Measurements from ENCODE around the gene MORN1.

The MORN1 gene

GRCh38 chr1:2351723-2352122, 39.6 kb downstream of the MORN1 start:
- H3K27ac ChIP-seq (ENCODE audit: low read depth, low read length): no peak overlapping the region
- H3K4me2 ChIP-seq (ENCODE audit: low read depth, low read length, poor library complexity, severe bottlenecking): no peak overlapping the region
- H3K27me3 ChIP-seq (ENCODE audit: low read length): no peaks in the 10 kb centered on the region
- no peak overlapping the region for H3K4me3 ChIP-seq (ENCODE audit: insufficient read depth, low read length, poor library complexity, severe bottlenecking)
- no peaks in the 10 kb centered on the region for H3F3A ChIP-seq (ENCODE audit: insufficient read depth)
- no peak for TF ChIP-seq EZH2phosphoT487 (conservative IDR thresholded peaks at IDR 0.05; ENCODE audit: low read length)
- H3K9me3 ChIP-seq (ENCODE audit: insufficient read depth, low read length): no peaks in the 10 kb centered on the region
- no peak overlapping the region for H2AFZ ChIP-seq (ENCODE audit: low read depth, low read length, severe bottlenecking)
- H3K36me3 ChIP-seq (ENCODE audit: low read length): no peaks in the 10 kb centered on the region
- H4K20me1 ChIP-seq (ENCODE audit: low read depth, low read length): no peaks in the 10 kb centered on the region
- H3K79me2 ChIP-seq (ENCODE audit: insufficient read depth, low read length): no peaks in the 10 kb centered on the region
- H3K9ac ChIP-seq (ENCODE audit: low read length): no peak overlapping the region
- H3K9me2 ChIP-seq (replicated peaks; ENCODE audit: insufficient read depth, low read length): no peaks in the 10 kb centered on the region

DNA sequence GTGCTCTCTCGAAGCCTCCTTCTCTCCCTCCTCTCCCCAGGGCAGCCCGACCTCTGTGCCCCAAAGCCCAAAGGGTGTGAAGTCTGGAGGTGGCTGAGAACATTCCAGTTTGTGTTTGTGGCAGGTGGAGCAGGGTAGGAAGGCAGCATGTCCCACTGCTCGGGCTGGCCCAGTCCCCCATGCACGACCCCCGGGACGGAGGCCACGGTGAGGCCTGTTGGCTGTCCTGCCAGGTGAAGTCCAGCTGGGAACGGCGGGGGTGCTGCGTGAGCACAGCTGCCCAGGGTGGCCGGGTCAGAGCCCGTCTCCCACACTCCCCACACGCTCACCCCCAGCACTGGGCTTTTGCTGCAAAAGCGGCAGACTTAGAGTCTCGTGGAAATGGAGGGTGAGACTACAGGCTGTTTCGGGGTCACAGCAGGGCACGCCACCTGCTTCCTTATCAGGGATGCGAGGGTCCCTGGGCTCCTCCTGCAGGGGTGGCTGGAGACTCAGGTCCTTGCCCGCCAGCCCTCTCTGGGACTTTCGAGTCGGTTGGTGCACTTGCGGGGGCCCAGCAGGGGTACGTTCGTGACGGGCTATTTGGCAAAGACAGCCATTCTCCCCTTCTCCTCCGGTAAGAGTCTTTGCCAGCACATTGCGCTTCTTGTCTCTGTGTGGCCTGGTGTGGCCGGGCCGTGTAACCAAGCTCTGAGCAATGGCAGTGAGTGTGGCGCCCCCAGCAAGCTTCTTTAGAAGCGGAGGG, 40.3 kb downstream of the MORN1 start:
- H4K20me1 ChIP-seq (ENCODE audit: low read depth, low read length): no peaks in the 10 kb centered on the region
- no peak overlapping the region for H3K9ac ChIP-seq (ENCODE audit: low read length)
- H3K36me3 ChIP-seq (ENCODE audit: low read length): no peaks in the 10 kb centered on the region
- H3F3A ChIP-seq (ENCODE audit: insufficient read depth): no peaks in the 10 kb centered on the region
- H3K9me2 ChIP-seq (replicated peaks; ENCODE audit: insufficient read depth, low read length): no peaks in the 10 kb centered on the region
- no peaks in the 10 kb centered on the region for H3K9me3 ChIP-seq (ENCODE audit: insufficient read depth, low read length)
- no peak overlapping the region for H3K4me2 ChIP-seq (ENCODE audit: low read depth, low read length, poor library complexity, severe bottlenecking)
- no peaks in the 10 kb centered on the region for H3K79me2 ChIP-seq (ENCODE audit: insufficient read depth, low read length)
- no peak overlapping the region for H3K4me3 ChIP-seq (ENCODE audit: insufficient read depth, low read length, poor library complexity, severe bottlenecking)
- no peak overlapping the region for H3K27ac ChIP-seq (ENCODE audit: low read depth, low read length)
- H3K27me3 ChIP-seq (ENCODE audit: low read length): no peaks in the 10 kb centered on the region
- no peak for TF ChIP-seq CTCF (IDR thresholded peaks at IDR 0.05; ENCODE audit: insufficient read depth, low read length, poor library complexity, severe bottlenecking)
- H2AFZ ChIP-seq (ENCODE audit: low read depth, low read length, severe bottlenecking): no peak overlapping the region

DNA sequence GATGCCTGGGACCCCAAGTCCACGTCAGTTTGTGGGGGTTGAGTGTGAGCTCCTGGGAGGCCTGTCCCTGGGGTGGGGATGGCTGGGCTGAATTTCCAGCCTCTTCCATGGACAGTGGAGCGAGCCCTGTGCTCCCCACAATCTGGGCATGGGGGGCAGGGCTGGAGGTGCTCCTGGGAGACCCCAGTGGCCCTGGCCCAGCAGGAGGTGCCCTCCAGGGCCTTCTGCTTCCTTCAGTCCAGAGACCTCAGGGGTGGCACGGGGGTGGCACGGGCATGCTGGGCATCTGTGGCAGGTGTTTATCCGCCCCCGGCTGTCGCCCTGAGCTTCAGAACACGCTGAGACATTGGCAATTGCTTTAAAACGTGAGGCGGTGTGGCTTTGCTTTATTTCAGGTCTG, 40.9 kb downstream of the MORN1 start:
- H3K9me3 ChIP-seq (ENCODE audit: insufficient read depth, low read length): no peaks in the 10 kb centered on the region
- no peak overlapping the region for H3K27ac ChIP-seq (ENCODE audit: low read depth, low read length)
- no peaks in the 10 kb centered on the region for H4K20me1 ChIP-seq (ENCODE audit: low read depth, low read length)
- H3K4me2 ChIP-seq (ENCODE audit: low read depth, low read length, poor library complexity, severe bottlenecking): no peak overlapping the region
- no peaks in the 10 kb centered on the region for H3K36me3 ChIP-seq (ENCODE audit: low read length)
- H3F3A ChIP-seq (ENCODE audit: insufficient read depth): no peaks in the 10 kb centered on the region
- no peak overlapping the region for H3K4me3 ChIP-seq (ENCODE audit: insufficient read depth, low read length, poor library complexity, severe bottlenecking)
- no peak overlapping the region for H2AFZ ChIP-seq (ENCODE audit: low read depth, low read length, severe bottlenecking)
- H3K9me2 ChIP-seq (replicated peaks; ENCODE audit: insufficient read depth, low read length): no peaks in the 10 kb centered on the region
- no peak for TF ChIP-seq CTCF (IDR thresholded peaks at IDR 0.05; ENCODE audit: insufficient read depth, low read length, poor library complexity, severe bottlenecking)
- TF ChIP-seq EZH2phosphoT487 (conservative IDR thresholded peaks at IDR 0.05; ENCODE audit: low read length): no peak
- H3K79me2 ChIP-seq (ENCODE audit: insufficient read depth, low read length): no peaks in the 10 kb centered on the region
- H3K9ac ChIP-seq (ENCODE audit: low read length): no peak overlapping the region
- H3K27me3 ChIP-seq (ENCODE audit: low read length): no peaks in the 10 kb centered on the region

DNA sequence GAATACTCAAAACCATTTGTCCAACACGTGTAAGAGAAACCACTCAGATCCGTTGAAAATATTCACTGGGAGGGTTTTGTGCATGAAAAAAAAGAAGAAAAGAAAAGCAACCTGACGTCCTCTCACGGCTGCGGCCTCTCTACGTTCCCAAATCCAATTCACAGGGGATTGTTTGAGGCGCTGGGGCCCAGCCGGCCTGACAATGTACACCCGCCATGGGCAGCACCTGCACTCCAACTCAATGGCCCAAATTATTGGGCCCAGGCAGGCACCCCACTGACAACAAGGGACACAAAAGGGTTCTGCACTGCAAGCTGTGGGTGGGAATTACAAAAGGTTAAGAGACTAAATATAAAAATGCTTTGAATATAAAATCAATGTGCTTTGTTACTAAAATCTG, 41.5 kb downstream of the MORN1 start:
- no peaks in the 10 kb centered on the region for H3F3A ChIP-seq (ENCODE audit: insufficient read depth)

More for the DNA sequence above, 41.5 kb downstream of the MORN1 start:
- H3K27me3 ChIP-seq (ENCODE audit: low read length): no peaks in the 10 kb centered on the region
- no peak overlapping the region for H3K4me2 ChIP-seq (ENCODE audit: low read depth, low read length, poor library complexity, severe bottlenecking)
- H3K9ac ChIP-seq (ENCODE audit: low read length): no peak overlapping the region
- no peaks in the 10 kb centered on the region for H3K9me2 ChIP-seq (replicated peaks; ENCODE audit: insufficient read depth, low read length)
- H3K27ac ChIP-seq (ENCODE audit: low read depth, low read length): no peak overlapping the region
- no peaks in the 10 kb centered on the region for H3K36me3 ChIP-seq (ENCODE audit: low read length)
- H4K20me1 ChIP-seq (ENCODE audit: low read depth, low read length): no peaks in the 10 kb centered on the region
- H2AFZ ChIP-seq (ENCODE audit: low read depth, low read length, severe bottlenecking): no peak overlapping the region
- TF ChIP-seq CTCF (IDR thresholded peaks at IDR 0.05; ENCODE audit: insufficient read depth, low read length, poor library complexity, severe bottlenecking) (no peak), EZH2phosphoT487 (conservative IDR thresholded peaks at IDR 0.05; ENCODE audit: low read length) (no peak)
- no peaks in the 10 kb centered on the region for H3K9me3 ChIP-seq (ENCODE audit: insufficient read depth, low read length)
- no peaks in the 10 kb centered on the region for H3K79me2 ChIP-seq (ENCODE audit: insufficient read depth, low read length)
- H3K4me3 ChIP-seq (ENCODE audit: insufficient read depth, low read length, poor library complexity, severe bottlenecking): no peak overlapping the region
